PC-3 (cell line): ENCODE measurements around the gene TMCO5A.

Experiments used
- EZH2 ChIP-seq: fragments of 300-600 bp; sonication (generic); IDR thresholded peaks from one replicate; pipeline ENCODE4 v1.6.1; 2017; ENCODE audit warnings: antibody characterized with exemption, mild to moderate bottlenecking, low read length; ENCODE audit not compliant: unreplicated experiment
- TF ChIP-seq, protein P1 (sequence below): fragments of 300-600 bp; sonication (generic); conservative IDR thresholded peaks from 2 replicates; pipeline ENCODE4 v1.5.1; 2017; ENCODE audit warnings: antibody characterized with exemption, low read depth, mild to moderate bottlenecking, low read length

DNA sequence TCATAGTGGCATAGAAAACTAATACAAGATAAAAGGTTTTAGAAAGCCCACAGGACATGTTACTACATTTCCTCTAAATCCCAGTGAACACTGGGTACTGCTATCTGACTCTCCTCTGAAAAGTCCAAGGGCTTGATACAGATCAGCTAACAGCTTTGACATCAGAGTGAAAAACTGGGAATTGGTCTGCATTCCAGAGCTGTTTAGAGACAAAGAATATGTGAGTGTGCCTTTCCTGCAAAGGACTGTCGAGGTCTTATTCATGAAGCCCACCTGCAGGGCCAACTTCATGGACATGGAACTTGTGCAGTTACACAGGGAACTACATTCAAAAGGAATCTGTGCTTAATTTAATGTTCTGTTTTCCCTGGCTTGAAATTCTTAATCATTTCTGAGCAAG lies 5.2 kb upstream of the TMCO5A start:
- TF ChIP-seq EZH2 = no peak
- TF ChIP-seq, protein P1, sequence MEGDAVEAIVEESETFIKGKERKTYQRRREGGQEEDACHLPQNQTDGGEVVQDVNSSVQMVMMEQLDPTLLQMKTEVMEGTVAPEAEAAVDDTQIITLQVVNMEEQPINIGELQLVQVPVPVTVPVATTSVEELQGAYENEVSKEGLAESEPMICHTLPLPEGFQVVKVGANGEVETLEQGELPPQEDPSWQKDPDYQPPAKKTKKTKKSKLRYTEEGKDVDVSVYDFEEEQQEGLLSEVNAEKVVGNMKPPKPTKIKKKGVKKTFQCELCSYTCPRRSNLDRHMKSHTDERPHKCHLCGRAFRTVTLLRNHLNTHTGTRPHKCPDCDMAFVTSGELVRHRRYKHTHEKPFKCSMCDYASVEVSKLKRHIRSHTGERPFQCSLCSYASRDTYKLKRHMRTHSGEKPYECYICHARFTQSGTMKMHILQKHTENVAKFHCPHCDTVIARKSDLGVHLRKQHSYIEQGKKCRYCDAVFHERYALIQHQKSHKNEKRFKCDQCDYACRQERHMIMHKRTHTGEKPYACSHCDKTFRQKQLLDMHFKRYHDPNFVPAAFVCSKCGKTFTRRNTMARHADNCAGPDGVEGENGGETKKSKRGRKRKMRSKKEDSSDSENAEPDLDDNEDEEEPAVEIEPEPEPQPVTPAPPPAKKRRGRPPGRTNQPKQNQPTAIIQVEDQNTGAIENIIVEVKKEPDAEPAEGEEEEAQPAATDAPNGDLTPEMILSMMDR = no peak
